ENCODE measurements around the gene SSBP1.
"Not testable (repeated sequence)": the region's sequence is repeated elsewhere in the genome, so short reads cannot be mapped to it uniquely, and the experiment has no call there.

SSBP1 gene

DNA sequence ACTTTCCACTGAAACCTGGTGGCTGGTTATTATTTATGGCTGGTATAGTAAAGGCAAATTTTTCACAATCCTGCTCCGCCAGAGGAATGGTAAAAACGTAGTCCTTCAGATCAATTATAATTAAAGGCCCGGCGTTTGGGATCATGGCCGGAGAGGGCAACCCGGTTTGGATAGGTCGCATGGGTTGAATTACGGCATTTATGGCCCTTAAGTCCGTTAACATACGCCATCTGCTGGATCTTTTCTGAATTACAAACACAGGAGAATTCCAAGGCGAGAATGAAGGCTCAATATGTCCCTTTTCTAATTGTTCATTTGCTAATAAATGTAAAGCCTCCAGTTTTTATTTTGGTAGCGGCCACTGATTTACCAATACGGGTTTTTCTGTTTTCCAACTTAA lies 14.5 kb downstream of the SSBP1 start:
- H3K27me3 ChIP-seq (ENCODE audit: insufficient read depth, low read length): no peaks in the 10 kb centered on the region
- H3K9me3 ChIP-seq (ENCODE audit: low read length): peaks cover 26% of the 10 kb centered on the region
- no peak overlapping the region for H3K4me3 ChIP-seq (ENCODE audit: low read length)
- peaks cover 72% of the 10 kb centered on the region for H3K36me3 ChIP-seq (ENCODE audit: insufficient read depth, low read length)
- no peaks in the 10 kb centered on the region for H3K4me1 ChIP-seq (ENCODE audit: insufficient read depth, low read length)
- H2AFZ ChIP-seq (ENCODE audit: low read depth, low read length): no peak overlapping the region

DNA sequence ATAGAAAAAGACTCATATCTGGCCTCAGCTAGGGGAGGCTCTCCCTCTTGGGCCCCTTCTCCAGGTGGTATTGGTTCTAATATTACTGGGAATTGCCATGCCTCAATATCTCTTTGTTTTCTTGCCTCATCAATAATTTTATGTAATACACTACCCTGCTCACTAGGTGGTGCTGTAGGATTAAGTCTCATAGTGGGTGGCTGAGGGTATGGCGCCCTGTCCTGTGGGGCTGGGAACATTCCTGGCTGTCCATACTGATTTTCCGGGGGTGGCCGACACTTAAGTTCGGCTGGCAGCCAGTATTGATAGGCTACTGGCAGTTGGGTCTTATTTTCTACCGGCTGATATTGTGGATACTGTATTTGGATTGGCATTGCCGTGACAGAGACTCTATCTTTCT lies 16.8 kb downstream of the SSBP1 start:
- no peak overlapping the region for H2AFZ ChIP-seq (ENCODE audit: low read depth, low read length)
- peaks cover 69% of the 10 kb centered on the region for H3K36me3 ChIP-seq (ENCODE audit: insufficient read depth, low read length)
- peaks cover 23% of the 10 kb centered on the region for H3K9me3 ChIP-seq (ENCODE audit: low read length)
- H3K4me1 ChIP-seq (ENCODE audit: insufficient read depth, low read length): no peaks in the 10 kb centered on the region
- H3K27me3 ChIP-seq (ENCODE audit: insufficient read depth, low read length): no peaks in the 10 kb centered on the region
- no peak overlapping the region for H3K4me3 ChIP-seq (ENCODE audit: low read length)

DNA sequence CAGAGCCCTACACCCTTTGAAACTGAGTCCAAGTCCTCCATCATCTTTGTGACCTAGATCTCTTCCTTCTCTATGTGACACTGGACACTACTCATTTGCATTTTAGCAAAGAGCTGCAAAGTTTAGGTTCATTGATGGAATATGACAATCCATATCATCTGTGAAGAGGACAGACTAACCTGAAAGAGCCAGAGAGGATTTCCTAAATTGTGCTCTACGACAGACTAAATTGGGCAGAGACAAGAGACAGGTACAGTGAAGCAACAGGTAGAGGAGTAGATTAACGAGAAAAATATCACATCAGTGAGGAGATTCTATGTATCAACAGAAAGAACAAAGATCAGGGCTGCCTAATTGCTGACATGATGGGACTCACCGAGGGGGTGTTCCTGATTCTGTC lies 25.6 kb downstream of the SSBP1 start, which contains the start of gene TAS2R3:
TAS2R3 (plus strand) TSS at position 301 of the 400 bp plus-strand sequence; CDS start at position 363, 62 bp downstream.
- Histone ChIP-seq H3K36me3 (ENCODE audit: insufficient read depth, low read length) (peaks cover 45% of the 10 kb centered on the region), H3K27me3 (ENCODE audit: insufficient read depth, low read length) (no peaks in the 10 kb centered on the region), H3K4me3 (ENCODE audit: low read length) (no peak within 1 kb of the TSS), H3K9me3 (ENCODE audit: low read length) (no peaks in the 10 kb centered on the region), H3K4me1 (ENCODE audit: insufficient read depth, low read length) (no peaks in the 10 kb centered on the region), H2AFZ (ENCODE audit: low read depth, low read length) (no peak within 1 kb of the TSS)

DNA sequence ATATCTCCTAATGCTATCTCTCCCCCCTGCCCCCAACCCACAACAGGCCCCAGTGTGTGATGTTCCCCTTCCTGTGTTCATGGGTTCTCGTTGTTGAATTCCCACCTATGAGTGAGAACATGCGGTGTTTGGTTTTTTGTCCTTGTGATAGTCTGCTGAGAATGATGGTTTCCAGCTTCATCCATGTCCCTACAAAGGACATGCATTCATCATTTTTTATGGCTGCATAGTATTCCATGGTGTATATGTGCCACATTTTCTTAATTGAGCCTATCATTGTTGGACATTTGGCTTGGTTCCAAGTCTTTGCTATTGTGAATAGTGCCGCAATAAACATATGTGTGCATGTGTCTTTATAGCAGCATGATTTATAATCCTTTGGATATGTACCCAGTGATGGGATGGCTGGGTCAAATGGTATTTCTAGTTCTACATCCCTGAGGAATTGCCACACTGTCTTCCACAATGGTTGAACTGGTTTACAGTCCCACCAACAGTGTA lies 32.0 kb downstream of the SSBP1 start:
- not testable (repeated sequence) for H3K36me3 ChIP-seq (ENCODE audit: insufficient read depth, low read length); H3K27me3 ChIP-seq (ENCODE audit: insufficient read depth, low read length); H3K4me1 ChIP-seq (ENCODE audit: insufficient read depth, low read length); H3K4me3 ChIP-seq (ENCODE audit: low read length); H2AFZ ChIP-seq (ENCODE audit: low read depth, low read length); H3K9me3 ChIP-seq (ENCODE audit: low read length)

DNA sequence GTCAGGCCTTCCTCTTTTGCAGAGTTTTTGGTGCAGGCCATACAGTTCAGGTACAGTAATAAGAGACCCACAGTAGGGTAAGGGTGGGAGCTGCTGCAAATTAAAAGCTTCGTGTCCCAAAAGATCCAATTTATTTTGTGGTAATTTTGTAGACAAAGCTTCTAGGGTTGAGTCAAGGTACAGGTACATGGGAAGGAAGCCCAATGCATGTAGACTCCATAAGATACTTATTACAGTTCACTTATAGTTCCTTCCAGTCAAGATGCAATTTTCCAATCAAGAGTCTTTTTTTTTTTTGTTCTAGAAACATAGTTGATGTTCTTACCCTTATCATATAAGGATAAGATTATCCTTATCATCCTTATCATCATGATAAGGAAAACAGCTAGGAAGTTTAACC lies 38.2 kb downstream of the SSBP1 start, which contains the start of gene TAS2R4:
TAS2R4 (plus strand) TSS at position 301 of the 400 bp plus-strand sequence. CDS start 1,815 bp downstream, outside the sequence.
- no peak within 1 kb of the TSS for H3K4me3 ChIP-seq (ENCODE audit: low read length)
- H3K27me3 ChIP-seq (ENCODE audit: insufficient read depth, low read length): no peaks in the 10 kb centered on the region
- peaks cover 6% of the 10 kb centered on the region for H3K9me3 ChIP-seq (ENCODE audit: low read length)
- H3K4me1 ChIP-seq (ENCODE audit: insufficient read depth, low read length): no peaks in the 10 kb centered on the region
- H2AFZ ChIP-seq (ENCODE audit: low read depth, low read length): no peak within 1 kb of the TSS
- peaks cover 15% of the 10 kb centered on the region for H3K36me3 ChIP-seq (ENCODE audit: insufficient read depth, low read length)

DNA sequence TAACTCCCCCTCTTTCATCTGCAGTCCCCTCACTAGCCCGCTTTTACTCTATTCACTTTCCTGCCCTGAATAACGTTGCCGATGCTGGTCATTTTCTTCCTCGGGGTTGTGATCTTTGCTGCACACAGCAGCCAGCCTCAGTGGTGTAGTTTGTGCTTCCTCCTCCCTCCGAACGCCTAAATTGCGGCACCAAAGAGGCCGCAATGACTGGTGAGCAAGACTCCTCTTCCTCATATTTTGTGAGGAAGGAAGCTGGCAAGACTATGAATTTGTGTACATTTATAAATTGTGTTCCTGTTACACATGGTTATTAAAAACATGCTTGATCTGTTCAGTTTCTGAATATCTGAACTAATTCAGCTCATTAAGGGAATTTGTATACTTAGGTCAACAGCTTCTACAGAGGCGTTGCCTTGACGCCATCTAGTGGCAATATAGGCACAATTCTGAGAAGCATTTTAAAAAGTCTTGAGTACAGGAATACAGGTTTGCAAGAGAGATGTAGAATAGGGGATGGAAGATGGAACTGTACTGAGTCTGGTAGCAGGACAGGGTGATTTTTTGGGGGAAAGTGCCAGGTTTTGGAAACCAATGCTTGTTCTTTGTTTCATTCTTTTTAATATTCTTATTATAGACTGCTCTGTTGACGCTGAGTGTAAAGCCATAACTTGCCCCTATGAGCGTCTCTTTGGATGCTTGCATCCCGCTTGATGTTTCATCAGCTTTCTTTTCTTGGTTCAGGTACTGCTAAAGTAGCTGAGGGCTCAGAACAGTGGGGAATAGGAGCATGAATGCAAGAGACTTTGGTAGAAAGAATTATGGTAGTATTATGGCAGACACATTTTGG lies 47.8 kb downstream of the SSBP1 start:
- Histone ChIP-seq H3K9me3 (ENCODE audit: low read length) (no peaks in the 10 kb centered on the region), H3K4me1 (ENCODE audit: insufficient read depth, low read length) (no peaks in the 10 kb centered on the region), H3K27me3 (ENCODE audit: insufficient read depth, low read length) (no peaks in the 10 kb centered on the region), H3K4me3 (ENCODE audit: low read length) (no peak overlapping the region), H3K36me3 (ENCODE audit: insufficient read depth, low read length) (peaks cover 15% of the 10 kb centered on the region), H2AFZ (ENCODE audit: low read depth, low read length) (no peak overlapping the region)

DNA sequence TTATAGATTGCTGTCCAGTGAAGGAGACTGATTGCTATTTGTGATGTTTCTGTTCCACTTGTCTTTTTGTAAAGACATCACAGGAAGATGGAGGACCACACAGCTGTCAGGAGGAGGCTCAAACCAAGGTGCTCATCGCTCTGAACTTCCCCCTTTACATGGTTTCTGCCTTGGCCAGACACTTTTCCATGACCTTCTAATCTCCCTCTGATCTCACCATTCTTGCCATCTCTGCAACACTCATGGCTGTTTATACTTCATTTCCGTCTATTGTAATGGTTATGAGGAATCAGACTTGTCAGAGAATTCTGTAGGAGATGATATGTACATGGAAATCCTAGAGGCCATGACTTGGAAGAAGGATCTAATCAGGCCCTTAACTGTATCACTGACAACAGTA lies 50.1 kb downstream of the SSBP1 start:
- Histone ChIP-seq H2AFZ (ENCODE audit: low read depth, low read length) (no peak overlapping the region), H3K27me3 (ENCODE audit: insufficient read depth, low read length) (no peaks in the 10 kb centered on the region), H3K4me1 (ENCODE audit: insufficient read depth, low read length) (no peaks in the 10 kb centered on the region), H3K9me3 (ENCODE audit: low read length) (no peaks in the 10 kb centered on the region), H3K4me3 (ENCODE audit: low read length) (no peak overlapping the region), H3K36me3 (ENCODE audit: insufficient read depth, low read length) (peaks cover 15% of the 10 kb centered on the region)

DNA sequence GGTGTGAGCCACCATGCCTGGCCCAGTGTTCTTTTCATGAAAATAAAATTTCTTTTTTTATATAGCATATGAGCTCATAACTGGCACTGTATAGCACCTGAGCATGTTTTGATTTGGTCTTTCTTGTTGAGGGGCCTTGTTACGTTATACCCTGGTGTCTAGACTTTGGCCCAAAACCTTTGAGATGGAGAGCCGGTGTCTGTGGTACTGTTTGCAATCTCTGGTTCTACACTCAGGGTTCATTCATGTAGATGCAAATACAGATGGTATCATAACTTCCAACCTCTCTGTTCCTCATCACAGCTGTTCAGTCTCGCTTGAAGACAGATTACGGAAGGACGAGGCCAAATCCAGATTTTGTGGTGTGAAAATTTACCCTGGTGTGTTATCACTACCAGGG lies 51.8 kb downstream of the SSBP1 start, which contains the start of gene TAS2R5:
TAS2R5 (plus strand) TSS at position 301 of the 400 bp plus-strand sequence. CDS start 145 bp downstream, outside the sequence.
- Histone ChIP-seq H3K27me3 (ENCODE audit: insufficient read depth, low read length) (no peaks in the 10 kb centered on the region), H3K4me3 (ENCODE audit: low read length) (no peak within 1 kb of the TSS), H2AFZ (ENCODE audit: low read depth, low read length) (no peak within 1 kb of the TSS), H3K9me3 (ENCODE audit: low read length) (no peaks in the 10 kb centered on the region), H3K36me3 (ENCODE audit: insufficient read depth, low read length) (peaks cover 15% of the 10 kb centered on the region), H3K4me1 (ENCODE audit: insufficient read depth, low read length) (no peaks in the 10 kb centered on the region)

DNA sequence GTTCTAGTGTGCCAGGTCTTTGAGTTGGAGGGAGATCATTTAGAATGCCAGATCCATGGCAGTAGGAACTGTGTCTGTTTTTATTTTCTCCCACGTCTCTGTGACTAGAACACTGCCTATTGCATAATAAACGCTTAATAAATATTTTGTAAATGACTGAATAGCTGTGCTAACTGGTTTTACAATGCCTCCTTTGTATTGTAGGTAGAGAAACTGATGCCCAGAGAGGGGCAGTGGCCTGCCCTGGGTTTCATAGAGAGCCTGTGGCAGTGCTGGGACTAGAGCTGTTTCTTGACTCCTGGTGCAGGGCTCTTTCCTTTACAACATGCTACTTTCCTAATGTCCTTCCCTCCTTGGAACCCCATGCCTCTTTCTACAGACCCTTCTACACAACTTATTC lies 54.4 kb downstream of the SSBP1 start:
- Histone ChIP-seq H3K9me3 (ENCODE audit: low read length) (no peaks in the 10 kb centered on the region), H3K27me3 (ENCODE audit: insufficient read depth, low read length) (no peaks in the 10 kb centered on the region), H2AFZ (ENCODE audit: low read depth, low read length) (no peak overlapping the region), H3K36me3 (ENCODE audit: insufficient read depth, low read length) (peaks cover 13% of the 10 kb centered on the region), H3K4me3 (ENCODE audit: low read length) (no peak overlapping the region), H3K4me1 (ENCODE audit: insufficient read depth, low read length) (no peaks in the 10 kb centered on the region)
